Measurements from ENCODE around the gene TOPORS.

TOPORS gene

DNA sequence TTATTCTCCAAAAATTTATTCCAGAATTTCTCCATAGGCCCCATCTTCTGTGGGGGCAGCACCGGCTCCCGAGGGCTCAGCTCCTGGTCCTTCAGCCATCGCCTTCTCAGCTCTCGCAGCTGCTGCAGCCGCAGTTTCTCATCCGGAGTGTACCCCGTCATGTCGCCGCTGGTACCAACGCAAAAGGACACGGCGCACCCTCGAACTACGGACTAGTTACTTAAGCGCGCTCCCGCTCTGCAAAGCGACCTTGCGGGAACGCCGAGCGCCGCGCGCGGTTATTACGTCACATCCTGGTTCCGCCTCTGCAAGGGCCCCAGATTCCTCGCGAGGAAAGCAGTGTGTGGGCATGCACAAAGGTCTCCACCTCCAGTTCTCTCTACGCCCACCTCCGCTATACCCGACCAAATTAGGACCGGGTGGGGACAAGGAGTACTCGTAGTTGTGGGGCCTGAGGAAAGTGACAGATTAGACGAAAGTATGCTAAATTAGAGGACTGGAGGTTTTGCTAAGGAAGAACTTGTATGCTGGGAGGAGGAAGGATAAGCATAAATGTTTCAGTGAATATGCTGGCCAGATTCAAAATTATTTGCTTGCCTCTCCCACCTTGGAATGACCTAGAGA is 20.6 kb upstream of the TOPORS start, which contains the start of gene NDUFB6:
NDUFB6 (minus strand) TSS at position 260 of the 624 bp plus-strand sequence; CDS start at position 161, 99 bp downstream.
- peak within 1 kb of the TSS; percentile 33 for H3K27ac ChIP-seq (ENCODE audit: low read depth, low read length, poor library complexity, severe bottlenecking)
- no peaks in the 10 kb centered on the region for H3K9me3 ChIP-seq (ENCODE audit: low read length)
- peak within 1 kb of the TSS; percentile 94 for H3K4me3 ChIP-seq (ENCODE audit: low read depth, low read length, poor library complexity, severe bottlenecking)
- peak within 1 kb of the TSS; percentile 85 for H3K4me2 ChIP-seq (ENCODE audit: low read length)
- no peak for TF ChIP-seq EZH2 (IDR thresholded peaks at IDR 0.05; ENCODE audit: borderline replicate concordance, low read length)
- TF ChIP-seq, protein P1, sequence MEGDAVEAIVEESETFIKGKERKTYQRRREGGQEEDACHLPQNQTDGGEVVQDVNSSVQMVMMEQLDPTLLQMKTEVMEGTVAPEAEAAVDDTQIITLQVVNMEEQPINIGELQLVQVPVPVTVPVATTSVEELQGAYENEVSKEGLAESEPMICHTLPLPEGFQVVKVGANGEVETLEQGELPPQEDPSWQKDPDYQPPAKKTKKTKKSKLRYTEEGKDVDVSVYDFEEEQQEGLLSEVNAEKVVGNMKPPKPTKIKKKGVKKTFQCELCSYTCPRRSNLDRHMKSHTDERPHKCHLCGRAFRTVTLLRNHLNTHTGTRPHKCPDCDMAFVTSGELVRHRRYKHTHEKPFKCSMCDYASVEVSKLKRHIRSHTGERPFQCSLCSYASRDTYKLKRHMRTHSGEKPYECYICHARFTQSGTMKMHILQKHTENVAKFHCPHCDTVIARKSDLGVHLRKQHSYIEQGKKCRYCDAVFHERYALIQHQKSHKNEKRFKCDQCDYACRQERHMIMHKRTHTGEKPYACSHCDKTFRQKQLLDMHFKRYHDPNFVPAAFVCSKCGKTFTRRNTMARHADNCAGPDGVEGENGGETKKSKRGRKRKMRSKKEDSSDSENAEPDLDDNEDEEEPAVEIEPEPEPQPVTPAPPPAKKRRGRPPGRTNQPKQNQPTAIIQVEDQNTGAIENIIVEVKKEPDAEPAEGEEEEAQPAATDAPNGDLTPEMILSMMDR (IDR thresholded peaks at IDR 0.05; ENCODE audit: low read length) = no peak
- peaks cover 27% of the 10 kb centered on the region for H3K4me1 ChIP-seq (ENCODE audit: insufficient read depth, low read length, severe bottlenecking)
- peaks cover 12% of the 10 kb centered on the region; the same call in 1 of the 2 replicates for H3K36me3 ChIP-seq (ENCODE audit: insufficient read depth, low read length)
- H3K27me3 ChIP-seq (ENCODE audit: insufficient read depth, low read length) = no peaks in the 10 kb centered on the region
- no peaks in the 10 kb centered on the region for H4K20me1 ChIP-seq (ENCODE audit: insufficient read depth, low read length)
- peaks cover 21% of the 10 kb centered on the region for H3K79me2 ChIP-seq (ENCODE audit: insufficient read depth, low read length)
- no peaks in the 10 kb centered on the region for H3K9me2 ChIP-seq (ENCODE audit: low read depth, low read length)
- H2AFZ ChIP-seq (ENCODE audit: low read length) = peak within 1 kb of the TSS; percentile 27
- peak within 1 kb of the TSS; percentile 85 for H3K9ac ChIP-seq (ENCODE audit: low read length)
- no peaks in the 10 kb centered on the region for H3F3A ChIP-seq (ENCODE audit: insufficient read depth, low read length)

DNA sequence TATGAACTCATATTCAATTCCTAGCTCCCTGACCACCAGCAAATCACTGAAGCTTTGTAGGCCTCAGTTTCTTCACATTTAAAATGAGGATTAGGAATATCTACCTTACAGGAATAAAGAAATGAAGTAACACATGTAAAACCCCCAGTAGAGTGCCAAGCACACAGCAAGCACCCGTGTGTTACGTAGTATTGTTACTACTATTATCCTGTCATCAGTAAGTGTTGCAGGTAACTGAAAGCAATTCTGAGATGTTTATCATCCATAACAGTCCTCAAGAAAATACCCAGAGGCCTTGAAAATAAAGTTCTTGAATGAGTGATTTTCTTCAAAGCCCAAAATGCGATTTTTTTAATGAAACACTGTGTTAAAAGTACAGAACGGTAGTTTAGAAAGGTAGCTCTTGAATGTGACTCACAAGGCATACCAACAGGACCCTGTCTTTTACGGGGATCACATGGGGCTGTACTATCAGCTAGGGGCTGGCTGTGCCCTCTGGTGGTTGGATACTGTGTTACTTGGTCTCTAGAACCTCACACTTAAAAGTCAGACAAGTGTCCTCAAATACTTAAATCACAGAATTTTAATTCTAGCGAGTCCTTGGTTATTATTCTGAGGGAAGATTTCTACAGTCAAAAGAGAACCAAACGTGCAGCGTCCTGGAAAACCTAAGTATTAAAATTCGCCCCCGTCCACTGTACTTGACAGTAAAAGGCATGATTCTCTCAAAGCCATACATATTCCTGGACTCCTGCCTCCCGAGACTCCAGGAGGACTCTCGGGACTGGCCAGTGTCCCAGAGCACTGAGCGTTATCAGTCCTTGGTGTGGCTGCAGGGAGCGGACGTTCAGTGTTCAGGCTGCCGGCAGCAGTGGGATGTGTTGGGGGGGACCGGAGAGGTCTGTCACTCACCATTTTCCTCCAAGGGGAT is 19.8 kb upstream of the TOPORS start:
- H3K4me3 ChIP-seq (ENCODE audit: low read depth, low read length, poor library complexity, severe bottlenecking) = peak overlapping the region; percentile 94
- peak overlapping the region; percentile 85 for H3K9ac ChIP-seq (ENCODE audit: low read length)
- H3K4me1 ChIP-seq (ENCODE audit: insufficient read depth, low read length, severe bottlenecking) = peaks cover 27% of the 10 kb centered on the region
- no peaks in the 10 kb centered on the region for H3F3A ChIP-seq (ENCODE audit: insufficient read depth, low read length)
- no peaks in the 10 kb centered on the region for H3K9me2 ChIP-seq (ENCODE audit: low read depth, low read length)
- peaks cover 19% of the 10 kb centered on the region; the same call in 1 of the 2 replicates for H3K36me3 ChIP-seq (ENCODE audit: insufficient read depth, low read length)
- no peaks in the 10 kb centered on the region for H4K20me1 ChIP-seq (ENCODE audit: insufficient read depth, low read length)
- H3K27me3 ChIP-seq (ENCODE audit: insufficient read depth, low read length) = no peaks in the 10 kb centered on the region
- peak overlapping the region; percentile 85 for H3K4me2 ChIP-seq (ENCODE audit: low read length)
- TF ChIP-seq, protein P1 (IDR thresholded peaks at IDR 0.05; ENCODE audit: low read length) = peak; percentile 87
- no peak for TF ChIP-seq EZH2 (IDR thresholded peaks at IDR 0.05; ENCODE audit: borderline replicate concordance, low read length)
- peaks cover 21% of the 10 kb centered on the region for H3K79me2 ChIP-seq (ENCODE audit: insufficient read depth, low read length)
- no peaks in the 10 kb centered on the region for H3K9me3 ChIP-seq (ENCODE audit: low read length)
- peak overlapping the region; percentile 33 for H3K27ac ChIP-seq (ENCODE audit: low read depth, low read length, poor library complexity, severe bottlenecking)
- H2AFZ ChIP-seq (ENCODE audit: low read length) = no peak overlapping the region

DNA sequence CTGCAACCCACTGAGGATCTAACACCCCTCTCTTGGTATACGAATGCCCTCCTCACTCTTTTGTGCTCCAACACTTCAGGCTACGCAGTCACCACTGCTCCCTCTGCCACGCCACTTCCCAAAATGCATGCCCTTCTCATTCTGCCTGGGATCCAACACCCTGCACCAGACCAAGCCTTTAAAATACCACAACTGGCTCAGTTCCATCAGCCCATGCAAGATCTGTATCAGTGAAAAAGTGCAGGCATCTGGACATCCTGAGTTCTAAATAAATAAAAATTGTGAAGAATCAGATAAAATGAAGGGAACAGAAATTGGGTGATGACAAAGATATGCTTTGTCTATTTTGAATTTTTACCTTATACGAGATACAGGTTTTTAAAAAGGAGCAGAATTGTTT is 17.9 kb upstream of the TOPORS start:
- no peaks in the 10 kb centered on the region for H4K20me1 ChIP-seq (ENCODE audit: insufficient read depth, low read length)
- no peak overlapping the region for H3K4me3 ChIP-seq (ENCODE audit: low read depth, low read length, poor library complexity, severe bottlenecking)
- no peaks in the 10 kb centered on the region for H3F3A ChIP-seq (ENCODE audit: insufficient read depth, low read length)
- H3K9me2 ChIP-seq (ENCODE audit: low read depth, low read length) = no peaks in the 10 kb centered on the region
- H3K27ac ChIP-seq (ENCODE audit: low read depth, low read length, poor library complexity, severe bottlenecking) = no peak overlapping the region
- no peak overlapping the region for H3K9ac ChIP-seq (ENCODE audit: low read length)
- H2AFZ ChIP-seq (ENCODE audit: low read length) = no peak overlapping the region
- no peak overlapping the region for H3K4me2 ChIP-seq (ENCODE audit: low read length)
- peaks cover 27% of the 10 kb centered on the region for H3K4me1 ChIP-seq (ENCODE audit: insufficient read depth, low read length, severe bottlenecking)
- no peaks in the 10 kb centered on the region for H3K27me3 ChIP-seq (ENCODE audit: insufficient read depth, low read length)
- no peak for TF ChIP-seq EZH2 (IDR thresholded peaks at IDR 0.05; ENCODE audit: borderline replicate concordance, low read length)
- TF ChIP-seq, protein P1 (IDR thresholded peaks at IDR 0.05; ENCODE audit: low read length) = no peak
- H3K9me3 ChIP-seq (ENCODE audit: low read length) = no peaks in the 10 kb centered on the region
- H3K36me3 ChIP-seq (ENCODE audit: insufficient read depth, low read length) = peaks cover 38% of the 10 kb centered on the region
- peaks cover 21% of the 10 kb centered on the region for H3K79me2 ChIP-seq (ENCODE audit: insufficient read depth, low read length)
